Uterus (tissue), 2 donors: Measurements from ENCODE around the gene PREPL.

Source experiments
- POLR2A ChIP-seq, 2 donors: fragments of 450-650 bp; IDR thresholded peaks; one replicate each; pipeline ENCODE4 v1.6.1; 2016; ENCODE audit warnings: antibody characterized with exemption in 2 of 2, mild to moderate bottlenecking in 1 of 2, moderate library complexity in 1 of 2
- TF ChIP-seq, protein P1 (sequence below), 4 experiments: fragments of 200-600 bp in 2 of 4; fragments of 450-650 bp in 2 of 4; sonication (generic) in 2 of 4; IDR thresholded peaks; one replicate each; pipeline ENCODE4 v1.5.1; 2016 to 2019; ENCODE audit warnings: antibody characterized with exemption in 4 of 4, mild to moderate bottlenecking in 2 of 4, moderate library complexity in 1 of 4

DNA sequence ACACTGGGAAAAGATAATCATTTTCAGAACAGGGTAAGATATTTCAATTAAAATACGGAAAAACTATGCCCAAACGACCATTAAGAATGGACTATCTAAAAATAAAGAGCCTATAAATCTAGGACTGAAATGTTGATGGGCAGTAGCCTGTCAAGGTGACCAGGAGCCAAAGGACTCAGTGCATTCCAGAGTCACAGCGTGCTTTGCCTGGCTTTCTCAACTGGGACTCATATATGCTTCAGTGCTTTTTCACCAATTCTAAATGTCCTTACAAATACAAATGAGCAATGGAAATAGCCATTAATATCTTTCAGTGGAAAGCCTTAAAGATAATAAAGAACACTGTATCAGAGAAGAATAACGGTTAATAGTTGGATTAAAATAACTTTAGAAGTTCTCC, 35.4 kb downstream of the PREPL start:
- no peak for TF ChIP-seq POLR2A (IDR thresholded peaks at IDR 0.05)
- TF ChIP-seq, protein P1, sequence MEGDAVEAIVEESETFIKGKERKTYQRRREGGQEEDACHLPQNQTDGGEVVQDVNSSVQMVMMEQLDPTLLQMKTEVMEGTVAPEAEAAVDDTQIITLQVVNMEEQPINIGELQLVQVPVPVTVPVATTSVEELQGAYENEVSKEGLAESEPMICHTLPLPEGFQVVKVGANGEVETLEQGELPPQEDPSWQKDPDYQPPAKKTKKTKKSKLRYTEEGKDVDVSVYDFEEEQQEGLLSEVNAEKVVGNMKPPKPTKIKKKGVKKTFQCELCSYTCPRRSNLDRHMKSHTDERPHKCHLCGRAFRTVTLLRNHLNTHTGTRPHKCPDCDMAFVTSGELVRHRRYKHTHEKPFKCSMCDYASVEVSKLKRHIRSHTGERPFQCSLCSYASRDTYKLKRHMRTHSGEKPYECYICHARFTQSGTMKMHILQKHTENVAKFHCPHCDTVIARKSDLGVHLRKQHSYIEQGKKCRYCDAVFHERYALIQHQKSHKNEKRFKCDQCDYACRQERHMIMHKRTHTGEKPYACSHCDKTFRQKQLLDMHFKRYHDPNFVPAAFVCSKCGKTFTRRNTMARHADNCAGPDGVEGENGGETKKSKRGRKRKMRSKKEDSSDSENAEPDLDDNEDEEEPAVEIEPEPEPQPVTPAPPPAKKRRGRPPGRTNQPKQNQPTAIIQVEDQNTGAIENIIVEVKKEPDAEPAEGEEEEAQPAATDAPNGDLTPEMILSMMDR (IDR thresholded peaks at IDR 0.05): no peak
